HG02938 (cell line): ENCODE data around the gene DLK1.

ENCODE experiments used
- ATAC-seq: cut with Tn5 transposase; IDR thresholded peaks from one replicate; pipeline ENCODE4 v1.9.1; 2021; ENCODE audit warnings: mild to moderate bottlenecking, moderate library complexity; ENCODE audit not compliant: unreplicated experiment

The DLK1 gene

GRCh38 chr14:100726550-100727085, at the start of gene DLK1:
Gene DLK1, plus strand, starts transcription at chr14:100726892. Its CDS starts 177 bp downstream, at chr14:100727069.
- no peak for ATAC-seq

- no peak for ATAC-seq
Measured at GRCh38 chr14:100677152-100677551, 49.5 kb upstream of the DLK1 start.

DNA sequence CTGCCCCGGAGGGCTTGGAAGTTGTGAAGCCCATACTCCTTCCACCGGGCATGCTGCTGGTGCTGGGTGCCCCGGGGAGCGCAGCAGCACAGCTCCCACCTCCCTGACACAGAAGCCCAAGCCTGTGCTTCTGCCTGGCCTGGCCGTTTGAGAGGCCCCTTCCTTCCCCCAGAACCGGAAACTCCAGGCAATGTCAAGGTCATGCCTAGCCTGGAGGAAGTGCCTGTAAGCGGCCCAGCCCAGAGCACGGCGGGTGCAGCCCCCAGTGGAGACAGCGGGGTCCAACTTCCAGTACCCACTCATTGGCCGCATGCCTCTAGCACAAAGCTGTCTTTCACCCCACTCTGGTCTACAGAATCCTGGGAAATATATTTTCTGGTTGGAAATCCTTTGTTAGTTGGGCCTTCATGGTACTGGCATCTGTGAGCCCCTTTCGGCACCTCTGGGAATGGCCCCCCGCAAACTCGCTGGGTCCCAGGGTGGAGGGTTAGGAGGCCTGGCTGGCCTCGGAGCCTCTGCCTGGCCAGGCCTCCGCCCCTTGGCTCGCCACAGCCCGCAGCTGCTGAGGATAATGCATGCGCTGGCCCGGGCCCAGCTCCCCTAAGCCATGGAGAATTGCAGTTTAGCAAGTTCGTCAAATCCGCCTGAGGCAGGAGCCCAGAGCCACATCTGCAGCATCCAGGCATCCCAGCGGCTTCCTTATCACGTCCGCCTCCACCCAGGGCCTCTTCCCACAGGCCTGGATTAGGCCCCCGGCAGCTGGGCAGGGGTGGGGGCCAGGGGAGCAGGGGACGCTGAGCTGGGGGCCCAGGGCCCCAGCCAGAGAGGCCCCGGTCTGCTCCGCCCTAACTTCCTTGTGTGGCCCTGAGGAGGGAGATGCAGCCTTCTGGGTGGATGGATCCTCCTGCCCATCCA, 48.9 kb upstream of the DLK1 start:
- no peak for ATAC-seq

DNA sequence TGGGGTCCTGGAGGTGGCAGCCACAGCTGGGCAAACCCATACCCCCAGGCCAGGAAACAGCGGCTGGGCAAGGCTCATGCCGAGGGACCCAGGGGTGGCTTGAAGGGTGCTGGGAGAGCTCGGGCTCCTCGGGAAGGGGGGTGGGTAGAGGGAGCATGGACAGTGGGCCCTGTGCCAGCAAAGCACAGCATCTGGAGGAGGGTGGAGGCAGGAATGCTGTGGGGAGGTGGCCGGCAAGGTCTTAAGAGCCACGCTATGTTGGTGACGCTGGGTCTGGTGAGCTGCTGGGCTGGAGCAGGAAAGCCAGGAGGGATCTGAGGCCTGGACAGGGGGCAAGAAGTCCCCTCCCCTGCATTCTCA, 48.2 kb upstream of the DLK1 start:
- ATAC-seq = no peak

DNA sequence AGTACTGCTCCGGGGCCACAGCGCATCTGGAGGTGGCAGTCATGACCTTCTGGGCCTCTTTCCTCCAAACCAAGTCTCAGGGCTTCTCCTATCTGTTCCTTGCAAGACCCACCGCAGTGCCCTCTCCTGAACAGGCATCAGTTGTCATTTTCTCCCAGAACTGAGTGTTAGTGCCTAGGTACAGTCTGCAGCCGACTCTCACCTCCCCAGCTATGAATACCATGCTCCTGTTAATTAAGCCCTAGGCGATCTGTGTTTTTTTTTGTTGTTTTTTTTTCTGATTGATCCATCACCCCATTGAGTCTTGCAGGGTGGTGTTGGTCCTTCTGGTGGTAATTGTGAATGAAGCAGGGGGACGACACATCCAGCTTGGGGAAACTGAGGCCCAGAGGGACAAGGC, 47.5 kb upstream of the DLK1 start:
- no peak for ATAC-seq

GRCh38 chr14:100679707-100680438, 46.8 kb upstream of the DLK1 start:
- ATAC-seq = no peak

DNA sequence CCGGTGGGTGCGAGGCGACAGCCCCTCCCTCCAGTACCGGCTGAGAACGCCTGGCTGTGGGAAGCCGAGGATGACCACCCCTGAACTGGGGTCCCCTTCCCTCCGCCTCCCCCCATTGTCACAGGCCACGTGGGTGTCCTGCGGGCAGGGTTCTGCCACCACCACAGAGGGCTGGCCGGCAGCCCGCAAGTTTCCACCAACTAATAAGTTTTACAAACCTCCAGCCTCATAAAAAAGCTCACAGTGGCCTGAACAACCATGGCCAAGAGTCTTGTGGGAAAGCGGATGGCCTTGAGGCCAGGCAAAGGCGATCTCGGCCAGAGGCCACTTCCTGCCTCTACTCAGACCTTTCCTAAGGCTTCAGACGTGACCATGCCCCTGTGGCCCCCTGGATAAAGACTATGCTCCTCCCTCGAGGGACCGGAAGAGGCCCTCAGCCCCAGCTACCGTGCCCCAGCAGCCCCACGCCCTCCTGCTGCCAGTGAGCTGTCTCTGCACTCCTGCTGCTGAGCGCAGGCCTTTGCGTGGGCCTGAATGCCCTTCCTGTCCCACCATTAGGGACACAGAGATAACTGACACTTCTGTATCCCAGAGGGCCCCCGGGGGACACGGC, 46.1 kb upstream of the DLK1 start:
- no peak for ATAC-seq

GRCh38 chr14:100681111-100681510, 45.6 kb upstream of the DLK1 start:
- ATAC-seq = no peak

DNA sequence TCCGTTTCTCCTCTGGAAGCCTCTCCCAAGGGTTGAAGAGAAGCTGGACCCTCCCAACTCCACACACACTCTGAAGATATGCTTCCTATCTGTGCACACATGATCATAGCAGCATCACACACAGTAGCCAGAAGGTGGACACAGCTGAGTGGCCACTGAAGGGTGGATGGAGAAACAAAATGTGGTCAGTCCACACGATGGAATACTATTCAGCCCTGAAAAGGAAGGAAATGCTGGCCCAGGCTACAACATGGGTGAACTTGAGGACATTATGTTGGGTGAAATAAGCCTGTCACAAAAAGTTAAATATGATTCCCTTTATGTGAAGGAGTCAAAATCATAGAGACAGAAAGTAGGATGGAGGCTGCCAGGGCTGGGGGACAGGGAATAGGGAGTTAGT, 43.9 kb upstream of the DLK1 start:
- no peak for ATAC-seq

GRCh38 chr14:100683578-100683977, 43.1 kb upstream of the DLK1 start:
- ATAC-seq = no peak

DNA sequence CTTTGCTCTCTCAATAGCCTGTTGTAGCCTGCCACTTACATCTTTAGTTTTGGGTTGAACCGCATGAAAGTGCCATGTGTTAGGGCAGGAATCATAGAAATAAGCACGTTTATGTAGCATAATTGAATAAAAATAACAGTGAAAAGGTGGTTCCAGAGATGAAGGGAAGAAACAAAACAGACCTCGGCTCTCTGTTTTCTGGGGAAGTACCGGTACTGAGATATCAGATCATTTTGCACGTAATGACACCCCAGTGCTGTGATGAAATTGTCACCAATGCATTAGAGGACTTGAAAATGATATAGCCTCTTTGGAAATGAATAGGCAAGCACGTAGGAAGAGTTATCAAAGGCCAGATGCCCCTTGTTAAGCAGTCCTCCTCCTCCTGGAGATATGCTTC, 42.5 kb upstream of the DLK1 start:
- ATAC-seq = no peak

GRCh38 chr14:100684961-100685360, 41.7 kb upstream of the DLK1 start:
- ATAC-seq = no peak

GRCh38 chr14:100686858-100687257, 39.8 kb upstream of the DLK1 start:
- ATAC-seq = no peak

DNA sequence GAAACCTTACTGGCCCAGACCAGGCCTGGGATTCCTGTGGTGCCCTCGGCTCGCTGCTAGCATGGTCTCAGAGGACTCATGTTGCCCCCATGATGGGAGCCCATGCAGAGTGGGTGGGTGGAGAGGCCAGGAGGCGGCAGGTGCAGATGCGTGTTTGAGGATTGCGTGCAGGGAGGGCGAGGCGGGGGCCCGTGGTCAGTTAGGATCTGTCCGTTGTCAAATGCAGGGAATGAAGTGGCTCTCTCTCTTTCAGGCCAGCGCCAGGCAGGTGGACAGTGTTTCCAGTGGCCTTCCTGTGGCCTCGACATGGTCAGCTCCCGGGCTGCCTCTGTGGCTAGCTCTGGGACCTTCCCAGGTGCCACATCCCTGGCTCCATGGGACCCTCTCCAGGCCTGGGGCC, 39.3 kb upstream of the DLK1 start:
- no peak for ATAC-seq

DNA sequence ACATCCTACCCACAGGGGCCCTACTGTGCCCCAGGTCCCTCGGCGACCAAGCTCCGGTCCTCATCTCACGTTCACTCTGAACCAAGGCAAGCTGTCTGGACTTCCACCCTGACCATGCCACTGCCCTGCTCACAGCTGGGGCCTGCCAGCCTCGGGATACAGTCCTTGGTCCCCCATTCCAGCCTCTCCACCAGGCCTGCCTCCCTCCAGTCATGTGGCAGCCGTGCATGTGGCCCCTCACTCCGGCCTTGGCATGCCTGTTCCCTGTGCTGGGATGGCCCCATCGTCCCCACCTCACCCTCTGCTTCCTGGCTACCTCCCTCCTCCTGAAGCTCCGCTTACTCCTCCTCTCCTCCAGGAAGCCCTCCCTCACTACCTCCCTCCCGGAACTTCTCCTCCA, 38.6 kb upstream of the DLK1 start:
- no peak for ATAC-seq

- ATAC-seq = no peak
Measured at GRCh38 chr14:100688598-100689461, 37.9 kb upstream of the DLK1 start.

- no peak for ATAC-seq
Measured at GRCh38 chr14:100690672-100691071, 36.0 kb upstream of the DLK1 start.

GRCh38 chr14:100691395-100692056, 35.2 kb upstream of the DLK1 start:
- ATAC-seq = no peak

DNA sequence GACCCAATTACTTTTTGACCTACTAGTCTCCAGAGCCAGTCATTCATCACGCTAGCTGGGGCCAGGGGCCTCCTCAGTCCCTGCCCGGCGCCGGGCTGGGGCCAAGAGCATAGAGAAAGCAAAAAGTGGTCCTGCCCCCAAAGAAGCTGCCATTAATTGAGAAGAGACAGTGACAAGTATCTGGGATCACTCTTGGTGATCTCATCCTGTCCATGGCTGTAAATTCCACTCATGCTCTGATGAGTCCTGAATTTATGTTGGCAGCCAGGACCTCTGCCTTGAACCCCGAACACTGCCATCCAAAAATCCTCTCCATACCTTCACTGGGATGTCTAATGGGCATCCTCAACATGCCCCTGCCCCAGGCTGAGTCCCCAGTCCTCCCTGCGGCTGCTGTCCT, 34.4 kb upstream of the DLK1 start:
- ATAC-seq = no peak
